ENCODE results near the gene GNAQ.

The GNAQ gene

GRCh38 chr9:77909306-77909705 lies 122.3 kb downstream of the GNAQ start:
- no peak for DNase-seq (ENCODE audit: low spot score)
- FAIRE-seq = no peak

GRCh38 chr9:77908293-77908692 lies 123.3 kb downstream of the GNAQ start:
- no peak for DNase-seq (ENCODE audit: low spot score)
- FAIRE-seq = no peak

- FAIRE-seq = peak; percentile 77
- DNase-seq (ENCODE audit: low spot score) = peak; percentile 26
Measured at GRCh38 chr9:77907585-77907984, 124.0 kb downstream of the GNAQ start.

- FAIRE-seq (no peak), DNase-seq (ENCODE audit: low spot score) (no peak)
Measured at GRCh38 chr9:77906991-77907390, 124.6 kb downstream of the GNAQ start.

GRCh38 chr9:77903666-77904285 lies 127.8 kb downstream of the GNAQ start:
- FAIRE-seq (no peak), DNase-seq (ENCODE audit: low spot score) (no peak)

GRCh38 chr9:77901771-77902170 lies 129.8 kb downstream of the GNAQ start:
- FAIRE-seq (no peak), DNase-seq (ENCODE audit: low spot score) (no peak)

GRCh38 chr9:77901018-77901417 lies 130.6 kb downstream of the GNAQ start:
- FAIRE-seq (no peak), DNase-seq (ENCODE audit: low spot score) (no peak)

- DNase-seq (ENCODE audit: low spot score) (peak; percentile 91), FAIRE-seq (peak; percentile 98)
Measured at GRCh38 chr9:77899679-77900354, 131.8 kb downstream of the GNAQ start.

- DNase-seq (ENCODE audit: low spot score) (no peak), FAIRE-seq (no peak)
Measured at GRCh38 chr9:77898864-77899263, 132.7 kb downstream of the GNAQ start.

GRCh38 chr9:77896938-77897667 lies 134.5 kb downstream of the GNAQ start:
- DNase-seq (ENCODE audit: low spot score) = no peak
- no peak for FAIRE-seq

- FAIRE-seq (no peak), DNase-seq (ENCODE audit: low spot score) (no peak)
Measured at GRCh38 chr9:77896269-77896937, 135.2 kb downstream of the GNAQ start.

- FAIRE-seq = no peak
- DNase-seq (ENCODE audit: low spot score) = no peak
Measured at GRCh38 chr9:77893706-77894105, 137.9 kb downstream of the GNAQ start.

- DNase-seq (ENCODE audit: low spot score) (no peak), FAIRE-seq (no peak)
Measured at GRCh38 chr9:77892955-77893514, 138.6 kb downstream of the GNAQ start.

- DNase-seq (ENCODE audit: low spot score) (no peak), FAIRE-seq (no peak)
Measured at GRCh38 chr9:77892171-77892570, 139.4 kb downstream of the GNAQ start.

GRCh38 chr9:77891128-77891800 lies 140.3 kb downstream of the GNAQ start:
- FAIRE-seq = no peak
- DNase-seq (ENCODE audit: low spot score) = no peak

GRCh38 chr9:77887662-77888061 lies 143.9 kb downstream of the GNAQ start:
- DNase-seq (ENCODE audit: low spot score) (no peak), FAIRE-seq (no peak)

- DNase-seq (ENCODE audit: low spot score) (no peak), FAIRE-seq (no peak)
Measured at GRCh38 chr9:77885104-77885672, 146.4 kb downstream of the GNAQ start.

GRCh38 chr9:77883846-77884771 lies 147.5 kb downstream of the GNAQ start:
- FAIRE-seq (no peak), DNase-seq (ENCODE audit: low spot score) (peak; percentile 13)

- no peak for FAIRE-seq
- DNase-seq (ENCODE audit: low spot score) = no peak
Measured at GRCh38 chr9:77883133-77883532, 148.5 kb downstream of the GNAQ start.

- no peak for DNase-seq (ENCODE audit: low spot score)
- no peak for FAIRE-seq
Measured at GRCh38 chr9:77882294-77882693, 149.3 kb downstream of the GNAQ start.

Measured in RCC 7860 (cell line).